ENCODE data around the gene WDR5.

GRCh38 chr9:134141906-134142305, 6.0 kb downstream of the WDR5 start:
- no peak for TF ChIP-seq POLR2AphosphoS5 (IDR thresholded peaks at IDR 0.05)
- no peak for TF ChIP-seq CTCF (IDR thresholded peaks at IDR 0.05)
- TF ChIP-seq POLR2A (IDR thresholded peaks at IDR 0.05), result no peak

Measured in breast epithelium (tissue), 3 donors.